Lower leg skin (tissue), 3 donors: ENCODE measurements around the gene TMPRSS11D.

ENCODE experiments used
- POLR2A ChIP-seq, 2 donors: fragments of 450-650 bp; IDR thresholded peaks; one replicate each; pipeline ENCODE4 v1.6.1; 2016 to 2017; ENCODE audit warnings: antibody characterized with exemption in 2 of 2, mild to moderate bottlenecking in 1 of 2, moderate library complexity in 1 of 2
- TF ChIP-seq, protein P1 (sequence below), 3 donors: fragments of 450-650 bp; IDR thresholded peaks; one replicate each; pipeline ENCODE4 v1.5.1; 2016; ENCODE audit warnings: antibody characterized with exemption in 3 of 3, mild to moderate bottlenecking in 3 of 3, moderate library complexity in 2 of 3

- TF ChIP-seq, protein P1, sequence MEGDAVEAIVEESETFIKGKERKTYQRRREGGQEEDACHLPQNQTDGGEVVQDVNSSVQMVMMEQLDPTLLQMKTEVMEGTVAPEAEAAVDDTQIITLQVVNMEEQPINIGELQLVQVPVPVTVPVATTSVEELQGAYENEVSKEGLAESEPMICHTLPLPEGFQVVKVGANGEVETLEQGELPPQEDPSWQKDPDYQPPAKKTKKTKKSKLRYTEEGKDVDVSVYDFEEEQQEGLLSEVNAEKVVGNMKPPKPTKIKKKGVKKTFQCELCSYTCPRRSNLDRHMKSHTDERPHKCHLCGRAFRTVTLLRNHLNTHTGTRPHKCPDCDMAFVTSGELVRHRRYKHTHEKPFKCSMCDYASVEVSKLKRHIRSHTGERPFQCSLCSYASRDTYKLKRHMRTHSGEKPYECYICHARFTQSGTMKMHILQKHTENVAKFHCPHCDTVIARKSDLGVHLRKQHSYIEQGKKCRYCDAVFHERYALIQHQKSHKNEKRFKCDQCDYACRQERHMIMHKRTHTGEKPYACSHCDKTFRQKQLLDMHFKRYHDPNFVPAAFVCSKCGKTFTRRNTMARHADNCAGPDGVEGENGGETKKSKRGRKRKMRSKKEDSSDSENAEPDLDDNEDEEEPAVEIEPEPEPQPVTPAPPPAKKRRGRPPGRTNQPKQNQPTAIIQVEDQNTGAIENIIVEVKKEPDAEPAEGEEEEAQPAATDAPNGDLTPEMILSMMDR (IDR thresholded peaks at IDR 0.05): no peak
- TF ChIP-seq POLR2A (IDR thresholded peaks at IDR 0.05): no peak
Measured at GRCh38 chr4:67892905-67893304, 9.1 kb upstream of the TMPRSS11D start.
